ENCODE data around the gene STX11.

STX11 gene

DNA sequence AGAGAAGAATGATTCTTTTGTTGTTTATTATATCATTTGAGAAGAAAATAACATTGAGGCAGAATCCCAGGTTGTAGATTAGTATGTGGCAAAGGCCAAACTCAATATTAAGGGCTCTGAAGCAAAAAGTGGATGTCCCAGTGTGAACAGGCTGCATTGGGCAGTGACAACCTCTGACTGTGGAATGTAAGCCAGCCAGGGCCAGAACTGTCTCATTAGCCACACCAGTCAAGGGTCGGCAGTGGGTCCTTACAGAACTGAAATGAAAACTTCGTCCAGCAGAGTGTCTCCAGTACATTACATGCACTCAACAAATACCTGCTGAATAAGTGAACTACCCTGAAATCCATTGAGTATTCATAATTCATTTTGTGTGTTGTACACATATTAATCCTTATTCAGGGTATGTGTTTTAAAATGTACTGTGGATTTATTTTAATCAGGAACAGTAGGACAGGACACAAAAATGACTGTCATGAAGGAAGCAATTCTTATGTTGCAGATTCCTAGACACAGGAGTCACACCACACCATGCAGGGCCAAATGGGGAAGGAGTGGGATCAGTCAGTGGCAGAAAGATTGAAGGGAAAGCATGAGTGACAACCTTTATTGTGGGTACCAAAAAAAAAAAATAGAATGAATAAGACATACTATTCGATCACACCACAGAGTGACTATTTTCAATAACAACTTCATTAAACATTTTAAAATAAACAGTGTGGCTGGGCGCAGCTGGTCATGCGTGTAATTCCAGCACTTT lies 69.9 kb downstream of the STX11 start:
- Mint-ChIP-seq H3K9me3 (no peaks in the 10 kb centered on the region), H3K27me3 (ENCODE audit: low read depth) (peaks cover 11% of the 10 kb centered on the region), H3K36me3 (ENCODE audit: low read depth) (peaks cover 3% of the 10 kb centered on the region), H3K27ac (no peak overlapping the region), H3K4me3 (no peak overlapping the region), H3K4me1 (ENCODE audit: low read depth) (peaks cover 28% of the 10 kb centered on the region)

DNA sequence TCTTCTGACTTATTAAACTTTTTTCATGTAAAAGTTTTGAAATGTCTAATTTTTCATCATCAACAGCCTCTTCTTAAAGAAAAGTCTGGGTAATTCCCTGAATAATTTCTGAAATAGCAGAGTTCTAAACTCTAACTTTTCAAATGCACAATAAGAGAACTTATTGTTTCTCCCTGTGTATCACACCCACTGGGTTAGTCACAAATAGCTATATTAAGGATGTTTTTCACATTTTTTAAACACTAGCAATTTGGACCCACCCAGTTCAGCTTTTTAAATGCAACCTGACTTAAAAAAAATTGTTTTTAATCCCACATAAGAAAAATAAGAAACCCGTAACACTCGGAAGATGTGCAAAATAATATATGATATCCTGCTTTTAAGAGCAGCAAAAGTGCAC lies 73.4 kb downstream of the STX11 start:
- Mint-ChIP-seq H3K27me3 (ENCODE audit: low read depth) (peaks cover 13% of the 10 kb centered on the region), H3K9me3 (no peaks in the 10 kb centered on the region), H3K27ac (no peak overlapping the region), H3K4me3 (no peak overlapping the region), H3K36me3 (ENCODE audit: low read depth) (no peaks in the 10 kb centered on the region), H3K4me1 (ENCODE audit: low read depth) (peaks cover 5% of the 10 kb centered on the region)

DNA sequence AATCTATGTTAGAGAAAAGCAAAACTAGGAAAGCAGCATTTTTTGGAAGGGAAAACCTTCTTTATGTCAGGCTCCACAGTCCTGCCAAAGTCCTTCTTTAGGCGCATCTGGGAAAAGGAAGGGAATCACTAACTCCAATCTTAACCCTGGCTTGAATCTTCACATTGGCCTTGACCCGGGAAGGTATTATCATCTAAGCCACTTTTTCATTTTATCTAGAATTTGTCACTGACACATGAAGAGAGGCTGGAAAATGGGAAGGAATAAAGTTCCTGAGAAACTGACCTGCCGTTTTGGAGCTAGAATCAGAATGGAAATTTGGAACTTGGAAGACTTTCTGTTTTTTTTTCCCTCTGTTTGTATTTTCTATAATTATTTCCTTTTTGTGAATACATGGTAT lies 81.4 kb downstream of the STX11 start:
- no peaks in the 10 kb centered on the region for H3K36me3 Mint-ChIP-seq (ENCODE audit: low read depth)
- peaks cover 4% of the 10 kb centered on the region for H3K27me3 Mint-ChIP-seq (ENCODE audit: low read depth)
- no peaks in the 10 kb centered on the region for H3K4me1 Mint-ChIP-seq (ENCODE audit: low read depth)
- no peak overlapping the region for H3K27ac Mint-ChIP-seq
- no peaks in the 10 kb centered on the region for H3K9me3 Mint-ChIP-seq
- no peak overlapping the region for H3K4me3 Mint-ChIP-seq

DNA sequence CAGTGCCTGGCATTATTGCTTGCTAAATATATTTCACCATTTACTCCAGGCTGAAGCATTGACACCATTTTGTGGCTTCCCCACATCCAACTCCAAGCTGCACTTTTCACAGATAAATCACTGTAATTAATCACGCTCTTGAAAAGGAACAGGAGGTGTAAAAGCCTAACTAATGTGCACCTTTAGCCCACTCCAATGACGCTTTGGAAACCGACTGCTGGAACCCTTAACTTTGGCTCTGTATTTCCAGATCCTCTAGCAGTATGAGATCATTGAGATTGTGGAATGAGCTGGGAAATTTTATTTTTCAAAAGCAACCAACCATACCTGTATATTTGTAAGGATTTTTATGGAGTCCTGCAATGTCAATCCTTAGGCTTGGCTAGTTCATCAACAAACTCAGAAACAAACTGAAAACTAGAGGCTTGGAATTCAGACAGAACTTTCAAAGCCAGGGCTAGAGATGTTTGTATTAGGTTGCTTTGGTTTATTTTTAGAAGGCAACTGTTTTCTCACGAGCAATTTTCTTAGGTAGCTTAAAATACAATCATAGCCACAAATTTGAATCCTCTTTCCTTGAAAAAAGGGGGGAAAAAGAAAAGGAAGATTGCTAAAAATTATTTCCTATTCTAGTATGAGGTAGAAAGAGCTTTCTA lies 82.0 kb downstream of the STX11 start:
- no peak overlapping the region for H3K4me3 Mint-ChIP-seq
- no peaks in the 10 kb centered on the region for H3K36me3 Mint-ChIP-seq (ENCODE audit: low read depth)
- H3K27ac Mint-ChIP-seq: no peak overlapping the region
- H3K9me3 Mint-ChIP-seq: no peaks in the 10 kb centered on the region
- peaks cover 4% of the 10 kb centered on the region for H3K27me3 Mint-ChIP-seq (ENCODE audit: low read depth)
- H3K4me1 Mint-ChIP-seq (ENCODE audit: low read depth): no peaks in the 10 kb centered on the region

DNA sequence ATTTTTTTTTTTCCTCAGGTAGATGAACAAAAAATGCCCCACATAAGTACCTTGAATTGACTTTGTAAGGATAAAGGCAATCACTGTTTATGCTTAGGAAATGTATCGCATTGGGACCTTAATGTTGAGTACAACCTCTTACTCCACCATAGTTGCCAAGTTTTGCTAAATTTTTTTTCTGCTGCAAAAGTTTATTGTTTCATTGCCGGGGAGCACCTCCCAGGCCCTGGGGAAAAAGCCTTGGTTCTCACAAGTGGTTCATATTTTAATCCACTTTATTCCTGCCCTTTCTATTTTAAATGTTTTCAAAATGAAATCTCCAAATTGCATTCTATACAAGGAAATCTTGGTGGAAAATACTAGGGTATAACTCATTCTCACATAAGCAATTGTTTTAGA lies 82.5 kb downstream of the STX11 start:
- no peaks in the 10 kb centered on the region for H3K9me3 Mint-ChIP-seq
- H3K4me3 Mint-ChIP-seq: no peak overlapping the region
- H3K27me3 Mint-ChIP-seq (ENCODE audit: low read depth): peaks cover under 1% of the 10 kb centered on the region
- H3K36me3 Mint-ChIP-seq (ENCODE audit: low read depth): no peaks in the 10 kb centered on the region
- no peak overlapping the region for H3K27ac Mint-ChIP-seq
- no peaks in the 10 kb centered on the region for H3K4me1 Mint-ChIP-seq (ENCODE audit: low read depth)

DNA sequence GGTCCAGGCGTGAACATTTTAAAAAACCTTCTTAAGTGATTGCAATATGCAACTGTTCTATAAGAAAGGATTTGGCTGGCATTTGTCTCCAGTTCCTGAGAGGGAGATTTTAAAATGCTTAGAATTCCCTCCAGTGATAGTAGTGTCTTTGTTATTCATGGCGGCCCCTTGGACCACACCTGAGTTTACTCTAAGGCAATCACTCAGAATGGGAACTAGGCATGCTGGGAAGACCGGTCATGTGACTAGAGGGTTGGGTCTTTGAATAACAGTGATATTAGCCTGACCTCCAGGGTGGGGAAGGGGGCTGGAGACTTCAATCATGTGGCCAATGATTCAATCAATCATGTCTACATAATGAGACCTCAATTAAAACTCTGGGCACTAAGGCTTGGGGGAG lies 84.1 kb downstream of the STX11 start:
- Mint-ChIP-seq H3K36me3 (ENCODE audit: low read depth) (no peaks in the 10 kb centered on the region), H3K4me3 (no peak overlapping the region), H3K4me1 (ENCODE audit: low read depth) (no peaks in the 10 kb centered on the region), H3K27me3 (ENCODE audit: low read depth) (no peaks in the 10 kb centered on the region), H3K27ac (no peak overlapping the region), H3K9me3 (no peaks in the 10 kb centered on the region)

DNA sequence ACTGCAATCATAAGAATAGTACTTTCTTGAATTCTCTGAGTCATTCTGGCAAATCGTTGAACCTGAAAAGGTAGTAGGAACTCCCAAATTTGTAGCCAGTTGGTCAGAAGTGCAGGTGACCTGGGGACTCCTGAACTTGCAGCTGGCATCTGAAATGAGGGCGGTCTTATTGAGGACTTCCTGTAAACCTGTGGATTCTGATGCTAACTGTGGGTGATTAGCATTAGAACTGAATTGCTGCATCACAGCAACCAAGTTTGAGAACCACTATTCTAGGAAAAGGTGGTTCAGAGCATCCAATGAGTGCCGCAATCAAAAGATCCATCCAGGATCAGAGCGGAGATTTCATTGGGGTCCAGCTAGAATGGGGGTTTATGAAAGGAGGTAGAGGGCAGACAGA lies 84.6 kb downstream of the STX11 start:
- Mint-ChIP-seq H3K27ac (no peak overlapping the region), H3K4me3 (no peak overlapping the region), H3K27me3 (ENCODE audit: low read depth) (no peaks in the 10 kb centered on the region), H3K36me3 (ENCODE audit: low read depth) (no peaks in the 10 kb centered on the region), H3K4me1 (ENCODE audit: low read depth) (no peaks in the 10 kb centered on the region), H3K9me3 (no peaks in the 10 kb centered on the region)
